ENCODE data around the gene CPT1A.

Gene CPT1A

GRCh38 chr11:68751331-68751856, 90.3 kb downstream of the CPT1A start, which contains the start of gene TESMIN:
TESMIN (minus strand) TSS chr11:68751520; CDS start chr11:68750660, 860 bp downstream.
- DNase-seq: peak; percentile 94

GRCh38 chr11:68751004-68751325, 90.8 kb downstream of the CPT1A start:
- DNase-seq: peak; percentile 4

GRCh38 chr11:68750195-68751003, 91.3 kb downstream of the CPT1A start:
- peak; percentile 7 for DNase-seq

GRCh38 chr11:68749229-68750123, 92.2 kb downstream of the CPT1A start:
- no peak for DNase-seq

GRCh38 chr11:68748061-68748460, 93.7 kb downstream of the CPT1A start:
- DNase-seq: no peak

- no peak for DNase-seq
These were observed 98.2 kb downstream of the CPT1A start for GRCh38 chr11:68743539-68743938.

- no peak for DNase-seq
These were observed 100.3 kb downstream of the CPT1A start for GRCh38 chr11:68741463-68741862.

- DNase-seq: no peak
These were observed 106.1 kb downstream of the CPT1A start for GRCh38 chr11:68735646-68736045.

GRCh38 chr11:68735125-68735524, 106.6 kb downstream of the CPT1A start:
- no peak for DNase-seq

- DNase-seq: no peak
These were observed 107.6 kb downstream of the CPT1A start for GRCh38 chr11:68734111-68734510.

- no peak for DNase-seq
These were observed 113.9 kb downstream of the CPT1A start for GRCh38 chr11:68727783-68728182.

GRCh38 chr11:68724293-68724692, 117.4 kb downstream of the CPT1A start:
- DNase-seq: no peak

- no peak for DNase-seq
These were observed 119.6 kb downstream of the CPT1A start for GRCh38 chr11:68722143-68722542.

GRCh38 chr11:68721075-68721474, 120.6 kb downstream of the CPT1A start:
- no peak for DNase-seq

- DNase-seq: no peak
These were observed 126.1 kb downstream of the CPT1A start for GRCh38 chr11:68715456-68716122.

- no peak for DNase-seq
These were observed 127.5 kb downstream of the CPT1A start for GRCh38 chr11:68714060-68714856.

GRCh38 chr11:68711114-68711513, 130.6 kb downstream of the CPT1A start:
- DNase-seq: no peak

GRCh38 chr11:68710409-68710808, 131.3 kb downstream of the CPT1A start:
- no peak for DNase-seq

GRCh38 chr11:68709062-68709461, 132.7 kb downstream of the CPT1A start:
- DNase-seq: no peak

GRCh38 chr11:68707527-68707926, 134.2 kb downstream of the CPT1A start:
- DNase-seq: no peak

- no peak for DNase-seq
These were observed 136.8 kb downstream of the CPT1A start for GRCh38 chr11:68704887-68705286.

Data from stimulated activated CD4-positive, alpha-beta T cell treated with anti-CD3 and anti-CD28 coated beads, Interleukin-4, amount 100 ng/mL, for 1 hour (primary cell).